Hindlimb muscle (tissue), 1 donor: ENCODE data around the gene GCC2. TPM values are rescaled to one million over a fixed set of nuclear protein-coding genes. Genes with fewer than 3 reads are reported as not detected.
"Not testable (repeated sequence)": the region's sequence is repeated elsewhere in the genome, so short reads cannot be mapped to it uniquely, and the experiment has no call there.

Experiments used
- DNase-seq: peaks from one replicate; pipeline ENCODE4 v3.0.0-alpha.2; 2013
- polyA plus RNA-seq: library from polyadenylated mRNA; unstranded; fragments of 120-200 nt; gene quantifications from one replicate; pipeline ENCODE4 v1.2.1, GENCODE V29; 2013; ENCODE audit not compliant: insufficient read length

The GCC2 gene
- polyA plus RNA-seq, 1 donor: 19.1 TPM

- DNase-seq: no peak
Observed at GRCh38 chr2:108446703-108447102, 2.3 kb upstream of the GCC2 start.

GRCh38 chr2:108447947-108448677, 894 bp upstream of the GCC2 start:
- DNase-seq: no peak

- DNase-seq: peak; percentile 44
Observed at GRCh38 chr2:108449410-108450130, 564 bp downstream of the GCC2 start.

- DNase-seq: no peak
Observed at GRCh38 chr2:108450863-108451262, 1.9 kb downstream of the GCC2 start.

GRCh38 chr2:108451976-108452375, 3.0 kb downstream of the GCC2 start:
- DNase-seq: no peak

- not testable (repeated sequence) for DNase-seq
Observed at GRCh38 chr2:108453530-108453929, 4.5 kb downstream of the GCC2 start.

GRCh38 chr2:108454440-108454839, 5.4 kb downstream of the GCC2 start:
- no peak for DNase-seq

GRCh38 chr2:108455571-108455970, 6.6 kb downstream of the GCC2 start:
- no peak for DNase-seq

GRCh38 chr2:108458082-108458481, 9.1 kb downstream of the GCC2 start:
- no peak for DNase-seq

- DNase-seq: no peak
Observed at GRCh38 chr2:108459441-108459840, 10.4 kb downstream of the GCC2 start.

GRCh38 chr2:108460345-108461037, 11.5 kb downstream of the GCC2 start:
- no peak for DNase-seq

GRCh38 chr2:108477099-108477498, 28.1 kb downstream of the GCC2 start:
- DNase-seq: no peak

- DNase-seq: no peak
Observed at GRCh38 chr2:108485253-108485652, 36.2 kb downstream of the GCC2 start.

- DNase-seq: no peak
Observed at GRCh38 chr2:108490506-108491122, 41.6 kb downstream of the GCC2 start.

- no peak for DNase-seq
Observed at GRCh38 chr2:108491848-108492247, 42.8 kb downstream of the GCC2 start.

- DNase-seq: no peak
Observed at GRCh38 chr2:108492364-108492763, 43.4 kb downstream of the GCC2 start.

- not testable (repeated sequence) for DNase-seq
Observed at GRCh38 chr2:108496167-108496566, 47.2 kb downstream of the GCC2 start.

- DNase-seq: not testable (repeated sequence)
Observed at GRCh38 chr2:108507620-108508019, 58.6 kb downstream of the GCC2 start.

GRCh38 chr2:108512431-108512830, 63.4 kb downstream of the GCC2 start:
- peak; percentile 33 for DNase-seq

- peak; percentile 19 for DNase-seq
Observed at GRCh38 chr2:108514478-108514877, 65.5 kb downstream of the GCC2 start.

- not testable (repeated sequence) for DNase-seq
Observed at GRCh38 chr2:108524688-108525087, 75.7 kb downstream of the GCC2 start.

- DNase-seq: not testable (repeated sequence)
Observed at GRCh38 chr2:108525258-108525657, 76.3 kb downstream of the GCC2 start.

GRCh38 chr2:108531674-108532055, 82.7 kb downstream of the GCC2 start:
- DNase-seq: no peak
